Fibroblast of peridontal ligament (primary cell): ENCODE measurements around the gene FAAH.
A peak's percentile ranks its signal among the peaks of the same experiment; 100 is the strongest.
"Not testable (repeated sequence)": the region's sequence is repeated elsewhere in the genome, so short reads cannot be mapped to it uniquely, and the experiment has no call there.

ENCODE experiments used
- DNase-seq: peaks from one replicate; pipeline ENCODE4 v3.0.0-alpha.2; 2010; ENCODE audit errors: extremely low read depth

FAAH gene

DNA sequence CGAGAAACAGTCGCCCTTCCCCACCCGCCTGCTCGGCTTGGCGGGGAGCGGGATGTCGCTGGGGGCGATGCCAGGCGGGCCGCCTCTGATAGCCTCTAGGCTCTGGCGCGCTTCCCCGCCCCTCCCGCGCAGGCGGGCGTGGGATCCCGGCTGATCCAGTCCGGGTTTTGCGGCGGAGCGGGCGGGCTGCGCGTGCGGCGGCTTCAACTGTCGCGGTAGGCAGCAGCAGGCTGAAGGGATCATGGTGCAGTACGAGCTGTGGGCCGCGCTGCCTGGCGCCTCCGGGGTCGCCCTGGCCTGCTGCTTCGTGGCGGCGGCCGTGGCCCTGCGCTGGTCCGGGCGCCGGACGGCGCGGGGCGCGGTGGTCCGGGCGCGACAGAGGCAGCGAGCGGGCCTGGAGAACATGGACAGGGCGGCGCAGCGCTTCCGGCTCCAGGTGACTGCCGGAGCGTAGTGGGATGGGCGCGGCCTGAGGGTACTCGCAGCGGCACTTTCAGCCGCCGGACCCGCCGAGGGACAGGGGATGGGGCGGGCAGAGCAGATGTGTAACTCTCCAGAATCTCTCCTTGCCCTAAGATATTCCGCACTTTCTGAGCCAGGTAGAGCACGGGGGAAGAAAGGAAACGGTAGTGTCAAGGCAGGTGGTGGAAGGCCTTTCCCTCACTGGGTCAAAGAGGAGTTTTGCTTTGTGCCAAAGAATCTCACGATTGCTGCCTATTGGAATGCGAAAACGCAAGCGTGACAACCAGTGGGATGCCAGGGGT lies at the start of gene FAAH:
Gene FAAH, plus strand, starts transcription at position 210 of the 764 bp plus-strand sequence. Its CDS starts 32 bp downstream, at position 242.
- peak; percentile 23 for DNase-seq

- DNase-seq = no peak
These were observed 49.6 kb upstream of the FAAH start for GRCh38 chr1:46344481-46344880.

- DNase-seq = no peak
These were observed 48.8 kb upstream of the FAAH start for GRCh38 chr1:46345281-46345680.

GRCh38 chr1:46352363-46352762 lies 41.8 kb upstream of the FAAH start:
- DNase-seq = no peak

GRCh38 chr1:46355920-46356319 lies 38.2 kb upstream of the FAAH start:
- DNase-seq = not testable (repeated sequence)

GRCh38 chr1:46362158-46362557 lies 32.0 kb upstream of the FAAH start:
- no peak for DNase-seq

DNA sequence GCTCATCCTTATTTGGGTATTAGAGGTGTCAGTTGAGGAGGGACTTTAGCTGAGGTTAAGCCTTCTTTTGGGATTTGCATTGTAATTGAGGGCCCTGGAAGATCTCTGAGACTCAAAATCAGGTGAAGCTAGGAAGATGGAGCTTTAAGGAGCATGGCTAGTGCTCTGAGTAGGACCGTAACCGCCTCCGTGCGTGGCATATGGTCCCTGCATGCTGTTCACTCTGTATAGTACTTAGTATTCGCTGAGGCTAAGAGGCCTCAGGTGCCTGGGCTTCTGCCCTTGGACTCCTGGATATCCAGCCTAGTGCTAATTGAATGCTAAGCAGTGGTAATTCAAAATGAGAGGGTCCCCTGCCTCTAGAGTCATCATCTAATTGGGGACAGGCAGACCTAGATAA lies 31.0 kb upstream of the FAAH start:
- DNase-seq = no peak

DNA sequence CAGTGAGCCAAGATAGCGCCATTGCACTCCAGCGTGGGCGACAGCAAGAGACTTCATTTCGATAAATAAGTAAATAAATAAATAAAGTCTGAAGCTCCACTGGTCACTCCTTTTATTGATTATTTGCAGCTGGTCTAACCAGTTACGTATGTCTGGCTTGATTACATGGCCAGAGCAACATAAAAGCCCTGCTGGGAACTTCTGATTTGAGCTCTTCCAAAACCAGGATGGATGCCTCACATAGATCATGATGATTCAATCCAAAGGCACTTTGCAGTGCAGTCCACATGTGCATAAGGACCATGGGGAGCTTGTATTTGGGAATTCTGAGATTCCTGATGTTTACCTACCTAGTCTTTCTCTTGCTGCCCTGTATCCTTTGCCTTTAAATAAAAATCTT lies 29.5 kb upstream of the FAAH start:
- DNase-seq = peak; percentile 78

GRCh38 chr1:46365796-46366195 lies 28.3 kb upstream of the FAAH start:
- DNase-seq = not testable (repeated sequence)

GRCh38 chr1:46367072-46367471 lies 27.0 kb upstream of the FAAH start:
- DNase-seq = no peak

DNA sequence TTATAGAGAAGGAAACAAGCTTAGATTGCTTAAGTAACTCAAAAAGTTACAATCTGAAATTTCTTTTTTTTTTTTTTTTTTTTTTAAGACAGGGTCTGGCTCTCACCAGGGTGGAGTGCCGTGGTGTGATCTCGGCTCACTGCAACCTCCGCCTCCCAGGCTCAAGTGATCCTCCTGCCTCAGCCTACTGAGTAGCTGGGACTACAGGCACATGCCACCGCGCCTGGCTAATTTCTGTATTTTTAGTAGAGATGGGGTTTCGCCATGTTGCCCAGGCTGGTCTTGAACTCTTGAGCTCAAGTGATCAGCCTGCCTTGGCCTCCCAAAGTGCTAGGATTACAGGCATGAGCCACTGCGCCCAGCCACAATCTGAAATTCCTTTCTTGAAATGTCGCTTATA lies 26.4 kb upstream of the FAAH start:
- not testable (repeated sequence) for DNase-seq

- no peak for DNase-seq
These were observed 25.3 kb upstream of the FAAH start for GRCh38 chr1:46368791-46369190.

DNA sequence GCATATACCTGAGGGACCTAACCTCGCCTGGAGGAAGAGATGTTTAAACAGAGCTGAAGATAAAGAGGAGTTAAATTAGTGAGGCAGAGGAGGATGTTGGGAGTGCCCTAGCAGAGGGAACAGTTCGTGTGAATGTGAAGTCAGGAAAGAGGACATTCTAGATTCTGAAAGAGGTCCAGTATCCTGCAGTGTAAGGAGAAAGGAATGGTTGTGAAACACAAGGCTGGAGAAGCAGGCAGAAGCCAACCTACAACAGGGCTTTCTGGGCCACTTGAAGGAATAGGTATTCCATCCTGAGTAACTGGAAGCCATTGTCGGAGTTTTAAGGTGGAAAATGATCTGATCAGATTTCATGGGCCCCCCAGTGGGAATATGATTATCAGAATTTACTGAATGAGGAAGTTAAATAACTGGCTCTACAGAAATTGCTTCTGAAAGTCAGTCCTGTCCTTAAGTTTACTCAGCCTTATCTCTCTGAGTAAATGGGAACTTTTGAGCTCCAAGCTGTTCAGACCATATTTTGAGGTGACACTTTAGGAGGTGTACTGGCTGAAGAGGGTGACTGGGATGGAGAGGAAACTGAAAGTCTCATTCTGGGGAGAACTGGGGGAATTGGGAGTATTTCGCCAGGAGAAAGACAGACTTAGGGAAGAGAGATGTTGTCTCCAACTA lies 24.4 kb upstream of the FAAH start:
- DNase-seq = peak; percentile 27

DNA sequence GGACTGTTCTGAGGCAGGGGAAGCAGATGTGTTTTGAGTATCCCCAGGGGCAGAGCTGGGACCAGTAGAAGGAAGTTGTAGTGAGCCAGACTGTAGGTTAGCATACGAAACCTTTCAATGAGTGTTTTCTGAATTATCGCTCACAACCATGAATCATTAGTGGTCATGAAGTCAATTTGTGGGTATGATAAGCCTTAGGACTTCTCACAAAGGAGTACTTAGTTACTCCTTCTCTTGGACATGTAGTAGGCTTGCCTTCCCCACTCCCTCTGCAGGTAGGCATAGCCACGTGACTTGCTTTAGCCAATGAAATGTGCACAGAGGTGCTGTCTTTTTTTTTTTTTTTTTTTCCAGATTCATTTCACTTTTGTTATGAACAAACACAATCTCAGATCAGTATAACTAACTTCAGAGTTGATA lies 23.9 kb upstream of the FAAH start:
- peak; percentile 14 for DNase-seq

DNA sequence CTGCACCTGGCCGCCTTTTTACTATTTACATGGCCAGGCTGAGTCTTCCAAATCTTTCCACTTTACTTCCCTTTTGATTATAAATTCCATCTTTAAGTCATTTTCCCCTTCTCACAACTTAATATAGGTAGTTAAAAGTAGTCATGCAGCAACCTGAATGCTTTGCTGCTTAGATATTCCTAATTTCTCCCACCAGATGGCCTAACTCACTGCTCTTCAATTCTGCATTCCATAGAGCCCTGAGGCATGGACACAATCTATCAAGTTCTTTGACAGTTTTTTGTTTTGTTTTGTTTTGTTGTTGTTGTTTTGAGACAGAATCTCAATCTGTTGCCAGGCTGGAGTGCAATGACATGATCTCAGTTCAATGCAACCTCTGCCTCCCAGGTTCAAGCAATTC lies 21.7 kb upstream of the FAAH start:
- DNase-seq = no peak

DNA sequence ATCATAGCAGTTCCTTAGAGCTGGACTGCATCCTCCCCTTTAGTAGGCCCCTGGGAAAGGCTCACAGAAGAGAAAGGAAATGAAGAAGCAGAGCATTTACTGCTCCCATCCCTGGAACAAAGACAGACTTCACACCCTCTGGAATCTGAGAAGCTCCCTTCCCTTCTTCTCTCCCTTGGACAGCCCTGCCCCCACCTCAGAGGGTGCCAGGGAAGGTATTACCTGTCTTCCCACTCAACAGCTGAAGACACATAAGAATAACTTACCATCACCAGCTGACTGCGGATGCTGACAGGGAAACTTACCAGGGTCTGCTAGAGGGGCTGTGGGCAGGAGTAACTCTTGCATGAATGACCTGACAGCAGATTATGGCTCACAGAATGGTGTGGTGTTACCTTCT lies 14.1 kb upstream of the FAAH start:
- DNase-seq = no peak

- DNase-seq = no peak
These were observed 13.6 kb upstream of the FAAH start for GRCh38 chr1:46380508-46380907.

DNA sequence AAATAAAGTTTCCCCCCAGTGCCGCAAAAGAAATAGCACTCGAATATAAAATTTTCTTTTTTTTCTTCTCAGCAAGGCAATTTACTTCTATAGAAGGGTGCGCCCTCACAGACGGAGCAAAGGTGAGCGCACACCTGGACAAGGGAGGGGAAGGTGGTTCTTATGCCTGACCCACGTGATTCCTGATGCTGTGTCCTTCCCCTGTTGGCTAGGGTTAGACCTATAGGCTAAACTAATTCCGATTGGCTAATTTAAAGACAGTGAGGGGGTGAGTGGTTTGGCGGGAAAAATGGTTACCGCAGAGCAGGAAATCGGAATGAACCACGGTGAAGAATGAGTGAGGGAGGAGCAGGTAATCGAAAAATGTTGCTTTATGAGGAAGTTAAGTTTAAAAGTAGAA lies 607 bp upstream of the FAAH start:
- no peak for DNase-seq

GRCh38 chr1:46394872-46395465 lies 852 bp downstream of the FAAH start:
- DNase-seq = no peak

- no peak for DNase-seq
These were observed 2.6 kb downstream of the FAAH start for GRCh38 chr1:46396441-46397398.

GRCh38 chr1:46399307-46399706 lies 5.2 kb downstream of the FAAH start:
- DNase-seq = no peak

DNA sequence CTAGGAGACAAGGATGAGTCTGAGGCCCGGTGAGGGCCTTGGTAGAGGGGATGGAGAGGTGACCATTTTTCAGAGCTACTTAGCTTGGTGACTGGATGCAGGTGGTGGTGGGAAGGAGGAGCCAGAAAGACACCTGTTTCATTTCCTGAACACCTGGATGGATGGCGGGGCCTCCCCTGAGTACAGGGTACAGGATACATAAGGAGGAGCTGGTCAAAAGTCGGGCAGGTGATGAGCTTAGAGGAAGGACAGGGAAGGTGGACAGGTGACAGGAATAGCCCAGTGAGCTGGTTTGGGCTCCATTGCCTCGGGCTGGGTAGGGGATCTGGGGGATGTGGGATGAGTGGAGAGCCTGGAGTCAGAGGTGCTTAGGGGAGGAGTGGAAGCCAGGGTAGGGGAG lies 6.3 kb downstream of the FAAH start:
- no peak for DNase-seq
